Tibial nerve (tissue), 4 donors: ENCODE measurements around the gene CDKN3. TPM values are rescaled to one million over a fixed set of nuclear protein-coding genes. Genes with fewer than 3 reads are reported as not detected.

Experiments used
- DNase-seq, 2 donors: peaks; one replicate each; pipeline ENCODE4 v3.0.0-alpha.2; 2019; ENCODE audit warnings: low spot score in 2 of 2
- H3K27ac ChIP-seq, 4 donors: fragments of 200-600 bp; sonication (generic) in 3 of 4; one replicate each; pipeline ENCODE4 v1.5.1; 2017 to 2019; ENCODE audit warnings: mild to moderate bottlenecking in 1 of 4
- H3K27me3 ChIP-seq, 2 donors: fragments of 200-600 bp; sonication (generic) in 1 of 2; one replicate each; pipeline versions ENCODE4 v1.5.1 to v1.6.0; 2017 to 2019
- H3K36me3 ChIP-seq, 3 donors: fragments of 200-600 bp; sonication (generic); one replicate each; pipeline ENCODE4 v1.5.1; 2018 to 2019
- H3K4me1 ChIP-seq, 4 donors: fragments of 200-600 bp; sonication (generic) in 3 of 4; one replicate each; pipeline ENCODE4 v1.5.1; 2017 to 2019
- H3K4me3 ChIP-seq, 4 donors: fragments of 200-600 bp; sonication (generic) in 3 of 4; one replicate each; pipeline ENCODE4 v1.5.1; 2017 to 2019; ENCODE audit warnings: mild to moderate bottlenecking in 1 of 4, moderate library complexity in 1 of 4
- H3K9me3 ChIP-seq, 4 donors: fragments of 200-600 bp; sonication (generic) in 3 of 4; one replicate each; pipeline ENCODE4 v1.5.1; 2017 to 2019
- EP300 ChIP-seq, 2 donors: sonication (generic); formaldehyde crosslinking; IDR thresholded peaks; one replicate each; pipeline ENCODE4 v1.6.1; 2017; ENCODE audit warnings: antibody characterized with exemption in 2 of 2, mild to moderate bottlenecking in 1 of 2
- POLR2A ChIP-seq, 2 donors: fragments of 450-650 bp; IDR thresholded peaks; one replicate each; pipeline ENCODE4 v1.6.1; 2017; ENCODE audit warnings: antibody characterized with exemption in 2 of 2, mild to moderate bottlenecking in 2 of 2, moderate library complexity in 2 of 2
- WGBS, 2 donors: methylation state at CpG; one replicate each; pipeline ENCODE4 v1.1.5; 2018; 5-methylcytosine and 5-hydroxymethylcytosine counted together
- total RNA-seq, 4 donors: library from RNA; depleted of rRNA; stranded (reverse); fragments of >200 nt; gene quantifications; one replicate each; pipeline ENCODE4 v1.1.0, GENCODE V29; 2016
- TF ChIP-seq, protein P1 (sequence below), 5 experiments: fragments of 200-600 bp in 3 of 5; fragments of 450-650 bp in 2 of 5; sonication (generic) in 3 of 5; IDR thresholded peaks; one replicate each; pipeline ENCODE4 v1.5.1; 2016 to 2019; ENCODE audit warnings: antibody characterized with exemption in 5 of 5, mild to moderate bottlenecking in 3 of 5, moderate library complexity in 2 of 5

Gene CDKN3
- total RNA-seq, 4 donors from 2014 or later, result 3.6 to 4.6 TPM; not detected in 2

DNA sequence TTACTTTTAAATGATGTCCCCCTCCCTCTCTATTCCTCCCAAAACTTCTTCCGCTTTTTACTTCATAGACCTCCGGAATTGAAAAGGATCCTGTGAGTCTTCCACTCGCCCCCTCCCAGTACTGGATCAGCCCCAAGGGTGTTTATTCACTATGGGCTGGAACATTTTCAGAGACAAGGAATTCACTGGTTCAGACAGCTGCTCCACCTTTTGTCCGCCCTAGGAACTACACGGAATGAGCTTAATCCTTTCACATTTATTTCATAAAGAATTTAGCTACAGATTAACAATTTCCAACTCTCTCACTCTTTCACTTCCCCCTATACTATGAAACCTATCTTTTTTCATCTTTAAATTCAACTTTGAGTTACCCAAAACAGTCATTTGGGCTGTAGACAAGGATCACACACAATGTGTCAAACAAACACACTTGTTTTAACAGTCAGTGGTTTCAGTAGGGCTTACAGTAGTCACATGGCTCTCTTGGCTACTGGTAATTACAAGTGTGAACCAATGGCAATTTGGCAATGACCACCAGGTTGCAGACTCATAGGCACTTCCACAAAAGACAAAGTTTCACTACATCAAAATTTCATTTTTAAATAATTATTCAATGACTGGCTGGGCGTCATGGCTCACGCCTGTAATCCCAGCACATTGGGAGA lies 23.8 kb downstream of the CDKN3 start:
- Histone ChIP-seq H3K27me3 (no peaks in the 10 kb centered on the region), H3K9me3 (no peaks in the 10 kb centered on the region), H3K4me1 (peaks cover 0 to 6% (median 0%) of the 10 kb centered on the region in 4 donors), H3K4me3 (no peak overlapping the region), H3K27ac (no peak overlapping the region), H3K36me3 (peaks cover 0 to 27% (median 0%) of the 10 kb centered on the region in 3 donors)
- TF ChIP-seq, protein P1, sequence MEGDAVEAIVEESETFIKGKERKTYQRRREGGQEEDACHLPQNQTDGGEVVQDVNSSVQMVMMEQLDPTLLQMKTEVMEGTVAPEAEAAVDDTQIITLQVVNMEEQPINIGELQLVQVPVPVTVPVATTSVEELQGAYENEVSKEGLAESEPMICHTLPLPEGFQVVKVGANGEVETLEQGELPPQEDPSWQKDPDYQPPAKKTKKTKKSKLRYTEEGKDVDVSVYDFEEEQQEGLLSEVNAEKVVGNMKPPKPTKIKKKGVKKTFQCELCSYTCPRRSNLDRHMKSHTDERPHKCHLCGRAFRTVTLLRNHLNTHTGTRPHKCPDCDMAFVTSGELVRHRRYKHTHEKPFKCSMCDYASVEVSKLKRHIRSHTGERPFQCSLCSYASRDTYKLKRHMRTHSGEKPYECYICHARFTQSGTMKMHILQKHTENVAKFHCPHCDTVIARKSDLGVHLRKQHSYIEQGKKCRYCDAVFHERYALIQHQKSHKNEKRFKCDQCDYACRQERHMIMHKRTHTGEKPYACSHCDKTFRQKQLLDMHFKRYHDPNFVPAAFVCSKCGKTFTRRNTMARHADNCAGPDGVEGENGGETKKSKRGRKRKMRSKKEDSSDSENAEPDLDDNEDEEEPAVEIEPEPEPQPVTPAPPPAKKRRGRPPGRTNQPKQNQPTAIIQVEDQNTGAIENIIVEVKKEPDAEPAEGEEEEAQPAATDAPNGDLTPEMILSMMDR (IDR thresholded peaks at IDR 0.05), result peak; percentile 36 to 73 (median 49)
- TF ChIP-seq EP300 (IDR thresholded peaks at IDR 0.05) (no peak), POLR2A (IDR thresholded peaks at IDR 0.05) (no peak)
- 42 to 45% methylated on average over 7 of the region's 7 CpGs for WGBS, 2 donors
- DNase-seq, result peak in 1 of 2 donors; percentile 47

DNA sequence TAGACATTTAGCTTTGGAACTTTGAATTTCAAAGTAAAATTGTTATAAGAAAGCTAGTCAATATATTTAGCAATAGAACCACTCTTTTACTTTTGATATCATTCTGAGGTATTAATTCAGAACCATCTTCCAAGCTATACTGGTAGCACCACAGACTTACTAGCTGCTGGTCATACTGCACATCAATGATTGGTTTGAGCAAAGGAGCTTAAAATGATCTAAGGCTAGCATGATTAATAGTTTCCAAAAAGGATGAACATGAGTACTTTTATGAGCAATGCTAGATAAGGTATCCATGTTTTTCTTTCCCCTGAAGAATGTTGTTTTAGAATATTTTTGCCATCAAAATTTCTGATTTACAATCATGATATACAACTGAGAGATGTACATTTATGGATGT lies 27.2 kb downstream of the CDKN3 start:
- Histone ChIP-seq H3K36me3 (peaks cover 0 to 59% (median 0%) of the 10 kb centered on the region in 3 donors), H3K4me3 (no peak overlapping the region), H3K4me1 (peaks cover 0 to 6% (median 0%) of the 10 kb centered on the region in 4 donors), H3K9me3 (no peaks in the 10 kb centered on the region), H3K27ac (no peak overlapping the region), H3K27me3 (no peaks in the 10 kb centered on the region)
- TF ChIP-seq POLR2A (IDR thresholded peaks at IDR 0.05), result no peak
- TF ChIP-seq, protein P1 (IDR thresholded peaks at IDR 0.05), result no peak
- no peak for TF ChIP-seq EP300 (IDR thresholded peaks at IDR 0.05)
- DNase-seq, result no peak

DNA sequence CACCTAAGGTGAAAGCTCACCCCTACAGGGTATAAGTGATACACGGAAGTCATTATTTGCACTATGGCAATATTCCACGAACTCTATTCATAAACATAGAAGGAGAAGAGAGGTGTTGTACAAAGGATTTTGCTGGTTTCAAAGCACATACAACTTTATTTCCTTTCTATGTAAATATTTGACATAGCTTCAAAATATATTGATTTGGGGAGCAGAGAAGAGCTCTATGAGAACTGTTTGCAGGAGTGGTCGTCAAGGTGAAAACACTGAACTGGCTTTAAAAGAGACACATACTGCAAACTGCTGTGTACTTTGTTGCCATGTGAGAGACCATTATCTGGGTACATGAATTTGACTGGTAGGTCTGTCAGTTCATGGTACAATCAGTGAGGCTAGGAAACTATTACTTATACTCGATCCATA lies 27.7 kb downstream of the CDKN3 start:
- 84 to 89% methylated on average over 4 of the region's 4 CpGs for WGBS, 2 donors
- Histone ChIP-seq H3K4me3 (no peak overlapping the region), H3K27me3 (no peaks in the 10 kb centered on the region), H3K36me3 (peaks cover 0 to 64% (median 0%) of the 10 kb centered on the region in 3 donors), H3K4me1 (peaks cover 0 to 6% (median 0%) of the 10 kb centered on the region in 4 donors), H3K27ac (no peak overlapping the region), H3K9me3 (no peaks in the 10 kb centered on the region)
- DNase-seq, result no peak
- TF ChIP-seq EP300 (IDR thresholded peaks at IDR 0.05) (no peak), POLR2A (IDR thresholded peaks at IDR 0.05) (no peak)
- TF ChIP-seq, protein P1 (IDR thresholded peaks at IDR 0.05), result no peak

DNA sequence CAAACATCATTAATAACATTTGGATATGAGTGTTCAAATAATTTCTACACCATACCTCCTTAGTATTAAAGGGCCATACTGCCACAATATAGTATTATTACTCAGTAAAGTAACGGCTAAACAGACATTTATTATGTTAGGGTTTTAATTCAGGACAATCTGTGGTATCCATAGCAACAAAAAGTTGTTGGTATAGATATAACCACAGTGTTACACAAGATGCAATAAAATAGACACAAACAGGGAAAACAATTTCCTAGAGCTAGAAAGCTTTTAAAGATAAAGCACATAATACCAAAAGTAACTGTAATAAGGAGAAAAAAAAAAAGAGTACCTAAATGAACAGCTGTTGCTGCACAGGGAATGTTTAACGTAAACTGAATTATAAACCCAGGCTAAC lies 28.3 kb downstream of the CDKN3 start:
- no peaks in the 10 kb centered on the region for H3K9me3 ChIP-seq
- TF ChIP-seq EP300 (IDR thresholded peaks at IDR 0.05) (no peak), POLR2A (IDR thresholded peaks at IDR 0.05) (no peak)
- TF ChIP-seq, protein P1 (IDR thresholded peaks at IDR 0.05), result no peak
- H3K4me1 ChIP-seq, result peaks cover 0 to 6% (median 0%) of the 10 kb centered on the region in 4 donors
- no peak overlapping the region for H3K27ac ChIP-seq
- no peak for DNase-seq
- 64 to 90% methylated on average over 2 of the region's 2 CpGs for WGBS, 2 donors
- H3K36me3 ChIP-seq, result peaks cover 0 to 70% (median 0%) of the 10 kb centered on the region in 3 donors
- no peak overlapping the region for H3K4me3 ChIP-seq
- no peaks in the 10 kb centered on the region for H3K27me3 ChIP-seq

DNA sequence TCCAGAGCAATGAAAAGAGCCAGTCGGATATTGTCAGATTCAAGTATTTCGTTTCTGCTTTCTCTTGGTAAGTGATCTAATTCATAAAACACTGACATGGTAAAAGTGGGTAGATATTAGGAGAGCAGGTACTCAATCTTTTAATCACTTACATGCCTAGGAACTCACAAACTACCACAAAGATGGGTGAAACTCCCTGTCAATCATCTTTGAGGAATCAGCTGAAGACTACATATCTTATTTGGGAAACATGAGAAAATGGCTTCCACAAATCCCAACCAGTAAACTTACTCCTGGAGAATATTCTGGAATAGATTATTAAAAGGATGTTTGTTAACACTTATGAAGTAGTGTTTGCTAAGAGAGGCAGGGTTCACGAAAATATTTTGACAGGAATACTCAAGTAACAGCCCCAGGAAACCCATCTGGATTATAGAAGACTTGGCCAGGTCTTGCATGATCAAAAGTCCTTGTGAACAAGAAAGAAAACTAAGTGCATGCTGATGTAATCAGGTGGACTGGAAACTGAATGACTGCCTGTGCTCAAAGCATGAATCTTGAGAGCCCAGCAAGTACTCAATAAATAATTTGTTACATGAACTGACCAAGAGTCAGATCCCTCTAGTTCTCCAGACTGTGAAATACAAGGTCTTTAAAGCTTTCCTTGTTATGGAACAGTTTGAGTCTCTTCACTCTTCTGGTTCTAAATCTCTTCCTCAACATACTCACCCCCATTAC lies 28.9 kb downstream of the CDKN3 start:
- no peaks in the 10 kb centered on the region for H3K9me3 ChIP-seq
- H3K27ac ChIP-seq, result no peak overlapping the region
- WGBS, 2 donors, result 88 to 91% methylated on average over 3 of the region's 3 CpGs
- peaks cover 0 to 76% (median 0%) of the 10 kb centered on the region in 3 donors for H3K36me3 ChIP-seq
- no peaks in the 10 kb centered on the region for H3K27me3 ChIP-seq
- DNase-seq, result no peak
- TF ChIP-seq POLR2A (IDR thresholded peaks at IDR 0.05) (no peak), EP300 (IDR thresholded peaks at IDR 0.05) (no peak)
- TF ChIP-seq, protein P1 (IDR thresholded peaks at IDR 0.05), result no peak
- peaks cover 0 to 2% (median 0%) of the 10 kb centered on the region in 4 donors for H3K4me1 ChIP-seq
- no peak overlapping the region for H3K4me3 ChIP-seq
